Uterus (tissue), 2 donors: ENCODE data around the gene LSM14A.
"Not testable (repeated sequence)": the region's sequence is repeated elsewhere in the genome, so short reads cannot be mapped to it uniquely, and the experiment has no call there.

Source experiments
- CTCF ChIP-seq, 4 experiments: fragments of 200-600 bp in 2 of 4; fragments of 450-650 bp in 2 of 4; sonication (generic) in 2 of 4; IDR thresholded peaks; one replicate each; pipeline ENCODE4 v1.5.1; 2016 to 2019; ENCODE audit warnings: antibody characterized with exemption in 4 of 4, mild to moderate bottlenecking in 2 of 4, moderate library complexity in 1 of 4
- POLR2A ChIP-seq, 2 donors: fragments of 450-650 bp; IDR thresholded peaks; one replicate each; pipeline ENCODE4 v1.6.1; 2016; ENCODE audit warnings: antibody characterized with exemption in 2 of 2, mild to moderate bottlenecking in 1 of 2, moderate library complexity in 1 of 2

GRCh38 chr19:34175173-34175572 is 2.9 kb downstream of the LSM14A start:
- not testable (repeated sequence) for TF ChIP-seq CTCF, POLR2A (IDR thresholded peaks at IDR 0.05)
